ENCODE data around the gene ATOH8.

ATOH8 gene

GRCh38 chr2:85707304-85707703, 46.5 kb upstream of the ATOH8 start:
- peak; percentile 83 for TF ChIP-seq CTCF (IDR thresholded peaks at IDR 0.05; ENCODE audit: insufficient read depth, missing control alignments)
- peak; percentile 87 for FAIRE-seq
- DNase-seq (ENCODE audit: insufficient read length, low spot score): peak; percentile 46

- TF ChIP-seq CTCF (IDR thresholded peaks at IDR 0.05; ENCODE audit: insufficient read depth, missing control alignments): no peak
- no peak for DNase-seq (ENCODE audit: insufficient read length, low spot score)
- no peak for FAIRE-seq
Measured at GRCh38 chr2:85708641-85709040, 45.1 kb upstream of the ATOH8 start.

- no peak for DNase-seq (ENCODE audit: insufficient read length, low spot score)
- no peak for FAIRE-seq
- TF ChIP-seq CTCF (IDR thresholded peaks at IDR 0.05; ENCODE audit: insufficient read depth, missing control alignments): no peak
Measured at GRCh38 chr2:85709401-85709811, 44.4 kb upstream of the ATOH8 start.

GRCh38 chr2:85710687-85711577, 42.9 kb upstream of the ATOH8 start:
- FAIRE-seq (no peak), DNase-seq (ENCODE audit: insufficient read length, low spot score) (no peak)
- no peak for TF ChIP-seq CTCF (IDR thresholded peaks at IDR 0.05; ENCODE audit: insufficient read depth, missing control alignments)

- no peak for TF ChIP-seq CTCF (IDR thresholded peaks at IDR 0.05; ENCODE audit: insufficient read depth, missing control alignments)
- no peak for DNase-seq (ENCODE audit: insufficient read length, low spot score)
- FAIRE-seq: no peak
Measured at GRCh38 chr2:85711578-85712060, 42.2 kb upstream of the ATOH8 start.

- DNase-seq (ENCODE audit: insufficient read length, low spot score) (no peak), FAIRE-seq (no peak)
- no peak for TF ChIP-seq CTCF (IDR thresholded peaks at IDR 0.05; ENCODE audit: insufficient read depth, missing control alignments)
Measured at GRCh38 chr2:85712336-85712735, 41.5 kb upstream of the ATOH8 start.
